Dermis blood vessel endothelial cell (primary cell): Measurements from ENCODE around the gene STRIP1. TPM values are rescaled to one million over a fixed set of nuclear protein-coding genes. Genes with fewer than 3 reads are reported as not detected.
"Not testable (repeated sequence)": the region's sequence is repeated elsewhere in the genome, so short reads cannot be mapped to it uniquely, and the experiment has no call there.

Source experiments
- DNase-seq: peaks from one replicate; pipeline ENCODE4 v3.0.0; 2010
- total RNA-seq: library from RNA; depleted of rRNA; stranded (reverse); fragments of >200 nt; gene quantifications from 2 replicates; pipeline ENCODE4 v1.2.3, GENCODE V29; 2014

The STRIP1 gene
- total RNA-seq, 1 donor from 2014 or later = 55.1 TPM

GRCh38 chr1:110008971-110009565, 25.4 kb upstream of the STRIP1 start:
- DNase-seq = no peak

GRCh38 chr1:110011527-110012041, 22.8 kb upstream of the STRIP1 start:
- DNase-seq = peak; percentile 74

- DNase-seq = no peak
These were observed 22.2 kb upstream of the STRIP1 start for GRCh38 chr1:110012100-110012780.

GRCh38 chr1:110017792-110018191, 16.6 kb upstream of the STRIP1 start:
- DNase-seq = no peak

GRCh38 chr1:110018396-110018795, 16.0 kb upstream of the STRIP1 start:
- no peak for DNase-seq

GRCh38 chr1:110019770-110020169, 14.7 kb upstream of the STRIP1 start:
- DNase-seq = no peak

GRCh38 chr1:110021285-110021684, 13.1 kb upstream of the STRIP1 start:
- no peak for DNase-seq

- no peak for DNase-seq
These were observed 9.8 kb upstream of the STRIP1 start for GRCh38 chr1:110024613-110025012.

GRCh38 chr1:110030687-110031086, 3.7 kb upstream of the STRIP1 start:
- DNase-seq = not testable (repeated sequence)

GRCh38 chr1:110032327-110032726, 2.1 kb upstream of the STRIP1 start:
- no peak for DNase-seq

- DNase-seq = no peak
These were observed 1.0 kb upstream of the STRIP1 start for GRCh38 chr1:110033421-110033820.

GRCh38 chr1:110034040-110034450, 379 bp upstream of the STRIP1 start:
- no peak for DNase-seq

GRCh38 chr1:110035236-110035752, 870 bp downstream of the STRIP1 start:
- no peak for DNase-seq

GRCh38 chr1:110038271-110038670, 3.8 kb downstream of the STRIP1 start:
- DNase-seq = no peak

GRCh38 chr1:110039641-110040040, 5.2 kb downstream of the STRIP1 start:
- no peak for DNase-seq

GRCh38 chr1:110040548-110040947, 6.1 kb downstream of the STRIP1 start:
- DNase-seq = no peak

- no peak for DNase-seq
These were observed 8.6 kb downstream of the STRIP1 start for GRCh38 chr1:110043016-110043415.

GRCh38 chr1:110047463-110047862, 13.0 kb downstream of the STRIP1 start:
- DNase-seq = no peak

GRCh38 chr1:110048240-110048639, 13.8 kb downstream of the STRIP1 start:
- no peak for DNase-seq

- no peak for DNase-seq
These were observed 14.6 kb downstream of the STRIP1 start for GRCh38 chr1:110048923-110049601.

- DNase-seq = no peak
These were observed 15.6 kb downstream of the STRIP1 start for GRCh38 chr1:110049801-110050601.

- peak; percentile 26 for DNase-seq
These were observed 16.3 kb downstream of the STRIP1 start for GRCh38 chr1:110050602-110051261.
